WTC11 (cell line): ENCODE data around the gene TRAF3IP1. TPM values are rescaled to one million over a fixed set of nuclear protein-coding genes. Genes with fewer than 3 reads are reported as not detected.
A peak's percentile ranks its signal among the peaks of the same experiment; 100 is the strongest.

Experiments used
- ATAC-seq: fragments of 200-7000 bp; cut with Tn5 transposase; 2 replicates; pipeline ENCODE4 v1.10.0; 2021; ENCODE audit warnings: mild to moderate bottlenecking, moderate library complexity
- CTCF ChIA-PET: fragments of 300-600 bp; sonication (Branson Sonifier 250); formaldehyde crosslinking; loops from one replicate; lab custom pipeline; 2021; ENCODE audit warnings: antibody characterized with exemption; lab: Charles Lee
- POLR2A ChIA-PET: fragments of 350-600 bp; sonication (Branson Sonifier 250); formaldehyde crosslinking; loops from one replicate; lab custom pipeline; 2021; ENCODE audit warnings: antibody characterized with exemption; lab: Charles Lee
- DNase-seq: peaks from one replicate; pipeline ENCODE4 v3.0.0; 2021; ENCODE audit warnings: low spot score
- H3K27ac Mint-ChIP-seq: 2 replicates; pipeline ENCODE4 v1.8.0; 2021; ENCODE audit warnings: mixed read lengths
- H3K27me3 Mint-ChIP-seq: 2 replicates; pipeline ENCODE4 v1.8.0; 2021; ENCODE audit warnings: low read depth, mild to moderate bottlenecking, moderate library complexity, mixed read lengths
- H3K36me3 Mint-ChIP-seq: 2 replicates; pipeline ENCODE4 v1.8.0; 2021; ENCODE audit warnings: mixed read lengths
- H3K4me1 Mint-ChIP-seq: 2 replicates; pipeline ENCODE4 v1.8.0; 2022; ENCODE audit warnings: mixed read lengths
- H3K4me3 Mint-ChIP-seq: 2 replicates; pipeline ENCODE4 v1.8.0; 2021; ENCODE audit warnings: mild to moderate bottlenecking, moderate library complexity, mixed read lengths
- H3K9me3 Mint-ChIP-seq: 2 replicates; pipeline ENCODE4 v1.8.0; 2021; ENCODE audit warnings: mixed read lengths
- FOXK1 ChIP-seq: sonication (generic); formaldehyde crosslinking; IDR thresholded peaks from 2 replicates; pipeline ENCODE4 v1.8.0; 2022; ENCODE audit warnings: mild to moderate bottlenecking, moderate library complexity, missing genetic modification reagents
- GABPB1 ChIP-seq: sonication (generic); formaldehyde crosslinking; IDR thresholded peaks from 2 replicates; pipeline ENCODE4 v1.8.1; 2023; ENCODE audit warnings: mild to moderate bottlenecking, missing genetic modification reagents
- JUN ChIP-seq: sonication (generic); formaldehyde crosslinking; IDR thresholded peaks from 2 replicates; pipeline ENCODE4 v1.8.0; 2023; ENCODE audit warnings: mild to moderate bottlenecking, missing genetic modification reagents
- MXD4 ChIP-seq: fragments of 250-450 bp; sonication (Bioruptor Pico); IDR thresholded peaks from 2 replicates; pipeline ENCODE4 v1.8.0; 2021; ENCODE audit warnings: mild to moderate bottlenecking, moderate library complexity, borderline replicate concordance
- SMAD4 ChIP-seq: sonication (generic); formaldehyde crosslinking; IDR thresholded peaks from 2 replicates; pipeline ENCODE4 v1.8.0; 2022; ENCODE audit warnings: mild to moderate bottlenecking, missing genetic modification reagents
- SOX15 ChIP-seq: fragments of 250-450 bp; sonication (Bioruptor Pico); IDR thresholded peaks from 2 replicates; pipeline ENCODE4 v1.9.0; 2021; ENCODE audit warnings: mild to moderate bottlenecking
- ZBTB21 ChIP-seq: sonication (generic); formaldehyde crosslinking; IDR thresholded peaks from 2 replicates; pipeline ENCODE4 v1.8.1; 2023; ENCODE audit warnings: mild to moderate bottlenecking, missing genetic modification reagents, borderline replicate concordance
- ZNF138 ChIP-seq: sonication (generic); formaldehyde crosslinking; conservative IDR thresholded peaks from 2 replicates; pipeline ENCODE4 v1.8.1; 2022; ENCODE audit warnings: mild to moderate bottlenecking, moderate library complexity, missing genetic modification reagents
- total RNA-seq: library from RNA; stranded (reverse); gene quantifications from 3 replicates; pipeline ENCODE4 v1.2.3, GENCODE V29; 2021
- TF ChIP-seq, protein P1 (sequence below): sonication (generic); formaldehyde crosslinking; IDR thresholded peaks from 2 replicates; pipeline ENCODE4 v1.8.1; 2023; ENCODE audit warnings: mild to moderate bottlenecking, moderate library complexity, missing genetic modification reagents
- TF ChIP-seq, protein P2 (sequence below): fragments of 250-450 bp; sonication (Bioruptor Pico); IDR thresholded peaks from 2 replicates; pipeline ENCODE4 v1.9.0; 2021; ENCODE audit warnings: mild to moderate bottlenecking
- TF ChIP-seq, protein P3 (sequence below): sonication (generic); formaldehyde crosslinking; IDR thresholded peaks from 2 replicates; pipeline ENCODE4 v1.8.1; 2022; ENCODE audit warnings: mild to moderate bottlenecking, moderate library complexity, missing genetic modification reagents
- TF ChIP-seq, protein P4 (sequence below): fragments of 250-450 bp; sonication (Bioruptor Pico); IDR thresholded peaks from 2 replicates; pipeline ENCODE4 v1.8.0; 2021; ENCODE audit warnings: mild to moderate bottlenecking
- TF ChIP-seq, protein P5 (sequence below): sonication (generic); formaldehyde crosslinking; IDR thresholded peaks from 2 replicates; pipeline ENCODE4 v1.8.1; 2022; ENCODE audit warnings: missing genetic modification reagents, borderline replicate concordance
- TF ChIP-seq, protein P6 (sequence below): sonication (generic); formaldehyde crosslinking; IDR thresholded peaks from 2 replicates; pipeline ENCODE4 v1.8.1; 2023; ENCODE audit warnings: mild to moderate bottlenecking, missing genetic modification reagents

The TRAF3IP1 gene
- total RNA-seq, 1 experiment from 2014 or later: 18.7 TPM

DNA sequence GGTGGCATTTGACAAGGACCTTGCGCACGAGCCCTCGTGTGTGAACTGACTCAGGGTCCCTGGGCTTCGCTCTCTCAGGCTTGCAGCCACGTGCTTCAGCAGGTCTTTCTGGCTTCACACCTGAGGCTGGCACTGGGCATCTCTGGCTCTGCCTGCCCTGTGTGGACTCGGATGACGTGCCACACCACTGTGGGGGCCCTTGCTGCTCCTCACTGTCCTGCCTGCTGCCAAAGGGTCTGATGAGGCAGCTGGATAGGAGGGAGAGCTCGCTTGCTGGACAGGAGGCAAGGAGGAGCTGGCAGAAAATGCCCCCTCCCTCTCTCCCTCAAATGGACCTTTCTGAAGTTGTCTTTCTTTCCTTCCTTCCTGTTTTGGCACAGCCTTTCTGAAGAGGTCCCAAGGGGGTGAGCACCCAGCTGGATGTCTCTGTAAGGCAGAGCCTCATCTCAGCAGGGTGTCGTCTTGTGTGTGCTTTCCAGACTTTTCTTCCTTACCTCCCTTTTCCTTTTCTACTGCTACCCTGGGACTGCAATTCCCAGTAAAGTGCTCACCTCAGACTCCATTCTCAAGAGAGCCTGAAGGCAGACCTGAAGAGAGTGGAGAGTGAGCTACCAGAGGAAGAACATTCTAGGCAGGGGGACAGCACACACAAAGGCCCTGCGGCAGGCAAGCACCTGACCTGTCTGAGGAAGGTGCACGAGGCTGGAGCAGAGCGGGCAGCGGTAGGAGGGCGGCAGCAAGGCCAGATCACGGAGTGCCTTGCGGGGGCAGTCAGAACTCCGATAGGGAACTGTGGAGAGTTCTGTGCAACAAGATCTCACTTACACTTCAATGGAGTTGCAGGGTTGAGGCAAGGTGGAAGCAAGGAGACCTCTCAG, 37.2 kb upstream of the TRAF3IP1 start:
- ChIA-PET POLR2A (no interaction called here), CTCF (interaction anchor here (0.6 to 6.9 kb wide), 4 partner anchors 19 to 61 kb away, joined by 3 to 50 read pairs (median 6); no protein-coding TSS in a partner anchor)
- H3K4me1 Mint-ChIP-seq: peaks cover 8% of the 10 kb centered on the region; the same call in 1 of the 2 replicates
- no peaks in the 10 kb centered on the region; the same call in 1 of the 2 replicates for H3K27me3 Mint-ChIP-seq
- no peaks in the 10 kb centered on the region for H3K36me3 Mint-ChIP-seq
- TF ChIP-seq MXD4 (CRISPR knock-in tag) (no peak), ZBTB21 (CRISPR knock-in tag) (no peak), FOXK1 (no peak), ZNF138 (CRISPR knock-in tag) (no peak), JUN (CRISPR knock-in tag) (no peak)
- TF ChIP-seq, protein P1, sequence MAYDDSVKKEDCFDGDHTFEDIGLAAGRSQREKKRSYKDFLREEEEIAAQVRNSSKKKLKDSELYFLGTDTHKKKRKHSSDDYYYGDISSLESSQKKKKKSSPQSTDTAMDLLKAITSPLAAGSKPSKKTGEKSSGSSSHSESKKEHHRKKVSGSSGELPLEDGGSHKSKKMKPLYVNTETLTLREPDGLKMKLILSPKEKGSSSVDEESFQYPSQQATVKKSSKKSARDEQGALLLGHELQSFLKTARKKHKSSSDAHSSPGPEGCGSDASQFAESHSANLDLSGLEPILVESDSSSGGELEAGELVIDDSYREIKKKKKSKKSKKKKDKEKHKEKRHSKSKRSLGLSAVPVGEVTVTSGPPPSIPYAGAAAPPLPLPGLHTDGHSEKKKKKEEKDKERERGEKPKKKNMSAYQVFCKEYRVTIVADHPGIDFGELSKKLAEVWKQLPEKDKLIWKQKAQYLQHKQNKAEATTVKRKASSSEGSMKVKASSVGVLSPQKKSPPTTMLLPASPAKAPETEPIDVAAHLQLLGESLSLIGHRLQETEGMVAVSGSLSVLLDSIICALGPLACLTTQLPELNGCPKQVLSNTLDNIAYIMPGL: no peak
- TF ChIP-seq, protein P2, sequence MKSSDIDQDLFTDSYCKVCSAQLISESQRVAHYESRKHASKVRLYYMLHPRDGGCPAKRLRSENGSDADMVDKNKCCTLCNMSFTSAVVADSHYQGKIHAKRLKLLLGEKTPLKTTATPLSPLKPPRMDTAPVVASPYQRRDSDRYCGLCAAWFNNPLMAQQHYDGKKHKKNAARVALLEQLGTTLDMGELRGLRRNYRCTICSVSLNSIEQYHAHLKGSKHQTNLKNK: no peak
- TF ChIP-seq, protein P3, sequence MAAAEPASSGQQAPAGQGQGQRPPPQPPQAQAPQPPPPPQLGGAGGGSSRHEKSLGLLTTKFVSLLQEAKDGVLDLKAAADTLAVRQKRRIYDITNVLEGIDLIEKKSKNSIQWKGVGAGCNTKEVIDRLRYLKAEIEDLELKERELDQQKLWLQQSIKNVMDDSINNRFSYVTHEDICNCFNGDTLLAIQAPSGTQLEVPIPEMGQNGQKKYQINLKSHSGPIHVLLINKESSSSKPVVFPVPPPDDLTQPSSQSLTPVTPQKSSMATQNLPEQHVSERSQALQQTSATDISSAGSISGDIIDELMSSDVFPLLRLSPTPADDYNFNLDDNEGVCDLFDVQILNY (CRISPR knock-in tag): no peak
- TF ChIP-seq, all 79 proteins: peak for 0
- H3K9me3 Mint-ChIP-seq: no peaks in the 10 kb centered on the region
- H3K27ac Mint-ChIP-seq: no peak overlapping the region; the same call in 1 of the 2 replicates
- no peak overlapping the region for H3K4me3 Mint-ChIP-seq
- ATAC-seq (no peak), DNase-seq (no peak)

DNA sequence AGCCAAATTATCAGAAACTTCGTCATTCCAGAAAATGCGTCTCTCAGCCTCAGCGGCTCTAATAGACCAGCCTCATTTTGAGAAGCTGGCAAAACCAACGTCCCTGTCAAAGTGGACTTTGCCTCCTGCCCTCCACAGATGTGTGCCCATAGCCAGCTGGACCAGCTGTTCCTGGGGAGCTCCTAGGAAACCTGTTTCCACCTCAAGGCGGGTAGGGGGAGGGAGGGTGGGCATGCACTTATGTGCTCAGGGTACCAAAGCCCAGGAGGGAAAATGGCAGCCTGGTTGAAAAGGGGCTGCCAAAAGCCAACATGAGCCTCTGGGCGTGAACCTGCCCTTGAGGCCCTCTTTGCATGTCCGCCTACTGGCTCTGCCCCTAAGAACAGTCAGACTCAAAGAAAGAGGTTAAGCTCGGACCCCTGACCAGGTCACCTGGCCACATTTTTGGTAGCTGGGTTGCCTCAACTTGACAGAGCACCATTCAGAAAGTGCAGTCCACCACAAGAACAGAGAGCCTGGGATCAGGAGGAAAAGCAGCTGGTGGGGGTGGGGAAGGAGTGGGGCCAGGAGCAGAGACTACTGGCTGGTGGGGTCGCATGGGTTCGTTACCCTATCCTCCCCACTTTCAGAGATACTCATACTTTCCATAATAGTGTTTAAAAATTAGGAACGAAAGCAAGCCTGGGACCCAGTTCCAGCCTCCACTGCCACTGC, 35.4 kb upstream of the TRAF3IP1 start:
- Mint-ChIP-seq H3K36me3 (no peaks in the 10 kb centered on the region), H3K4me1 (peaks cover 15% of the 10 kb centered on the region), H3K27me3 (peaks cover 2% of the 10 kb centered on the region; the same call in 1 of the 2 replicates)
- TF ChIP-seq, protein P4, sequence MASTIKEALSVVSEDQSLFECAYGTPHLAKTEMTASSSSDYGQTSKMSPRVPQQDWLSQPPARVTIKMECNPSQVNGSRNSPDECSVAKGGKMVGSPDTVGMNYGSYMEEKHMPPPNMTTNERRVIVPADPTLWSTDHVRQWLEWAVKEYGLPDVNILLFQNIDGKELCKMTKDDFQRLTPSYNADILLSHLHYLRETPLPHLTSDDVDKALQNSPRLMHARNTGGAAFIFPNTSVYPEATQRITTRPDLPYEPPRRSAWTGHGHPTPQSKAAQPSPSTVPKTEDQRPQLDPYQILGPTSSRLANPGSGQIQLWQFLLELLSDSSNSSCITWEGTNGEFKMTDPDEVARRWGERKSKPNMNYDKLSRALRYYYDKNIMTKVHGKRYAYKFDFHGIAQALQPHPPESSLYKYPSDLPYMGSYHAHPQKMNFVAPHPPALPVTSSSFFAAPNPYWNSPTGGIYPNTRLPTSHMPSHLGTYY (CRISPR knock-in tag): no peak
- TF ChIP-seq SOX15 (no peak), SMAD4 (CRISPR knock-in tag) (no peak)
- TF ChIP-seq, protein P5, sequence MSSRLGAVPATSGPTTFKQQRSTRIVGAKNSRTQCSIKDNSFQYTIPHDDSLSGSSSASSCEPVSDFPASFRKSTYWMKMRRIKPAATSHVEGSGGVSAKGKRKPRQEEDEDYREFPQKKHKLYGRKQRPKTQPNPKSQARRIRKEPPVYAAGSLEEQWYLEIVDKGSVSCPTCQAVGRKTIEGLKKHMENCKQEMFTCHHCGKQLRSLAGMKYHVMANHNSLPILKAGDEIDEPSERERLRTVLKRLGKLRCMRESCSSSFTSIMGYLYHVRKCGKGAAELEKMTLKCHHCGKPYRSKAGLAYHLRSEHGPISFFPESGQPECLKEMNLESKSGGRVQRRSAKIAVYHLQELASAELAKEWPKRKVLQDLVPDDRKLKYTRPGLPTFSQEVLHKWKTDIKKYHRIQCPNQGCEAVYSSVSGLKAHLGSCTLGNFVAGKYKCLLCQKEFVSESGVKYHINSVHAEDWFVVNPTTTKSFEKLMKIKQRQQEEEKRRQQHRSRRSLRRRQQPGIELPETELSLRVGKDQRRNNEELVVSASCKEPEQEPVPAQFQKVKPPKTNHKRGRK (CRISPR knock-in tag): no peak
- TF ChIP-seq, all 79 proteins: peak for 0
- Mint-ChIP-seq H3K27ac (no peak overlapping the region), H3K9me3 (no peaks in the 10 kb centered on the region), H3K4me3 (no peak overlapping the region)
- ChIA-PET POLR2A (interaction anchor here (0.6 kb wide), 1 partner anchor 15 kb away, joined by 4 read pairs; no protein-coding TSS in a partner anchor), CTCF (interaction anchor here (0.5 to 6.9 kb wide), 2 partner anchors 21 to 95 kb away, joined by 3 to 50 read pairs; no protein-coding TSS in a partner anchor)
- no peak for ATAC-seq
- no peak for DNase-seq

DNA sequence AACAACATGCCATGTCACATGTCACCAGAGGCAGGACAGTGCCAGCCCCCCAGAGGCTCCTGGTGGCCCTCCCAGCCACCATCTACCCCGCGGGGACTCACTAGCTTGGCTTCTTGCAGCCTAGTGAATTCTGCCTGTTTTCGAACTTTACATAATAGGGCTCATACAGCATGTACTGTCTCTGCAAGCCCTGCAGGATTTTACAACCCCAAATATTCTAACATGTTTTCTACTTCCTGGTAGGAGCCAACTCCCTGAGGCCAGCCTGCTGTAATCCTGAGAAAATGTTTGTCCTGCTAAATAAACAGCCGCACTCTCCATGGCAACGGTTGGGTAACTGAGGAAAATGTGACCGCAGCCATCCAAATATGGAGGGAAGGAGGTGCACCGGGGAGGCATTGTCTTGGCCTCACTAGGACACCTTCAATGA, 34.6 kb upstream of the TRAF3IP1 start:
- ATAC-seq: no peak
- ChIA-PET CTCF (interaction anchor here (1.0 to 6.9 kb wide), 2 partner anchors 8 to 21 kb away, joined by 5 to 50 read pairs; no protein-coding TSS in a partner anchor), POLR2A (no interaction called here)
- Mint-ChIP-seq H3K27ac (no peak overlapping the region), H3K27me3 (peaks cover 4% of the 10 kb centered on the region; the same call in 1 of the 2 replicates), H3K36me3 (no peaks in the 10 kb centered on the region), H3K9me3 (no peaks in the 10 kb centered on the region), H3K4me1 (peaks cover 22% of the 10 kb centered on the region), H3K4me3 (no peak overlapping the region)
- DNase-seq: no peak
- TF ChIP-seq, protein P6, sequence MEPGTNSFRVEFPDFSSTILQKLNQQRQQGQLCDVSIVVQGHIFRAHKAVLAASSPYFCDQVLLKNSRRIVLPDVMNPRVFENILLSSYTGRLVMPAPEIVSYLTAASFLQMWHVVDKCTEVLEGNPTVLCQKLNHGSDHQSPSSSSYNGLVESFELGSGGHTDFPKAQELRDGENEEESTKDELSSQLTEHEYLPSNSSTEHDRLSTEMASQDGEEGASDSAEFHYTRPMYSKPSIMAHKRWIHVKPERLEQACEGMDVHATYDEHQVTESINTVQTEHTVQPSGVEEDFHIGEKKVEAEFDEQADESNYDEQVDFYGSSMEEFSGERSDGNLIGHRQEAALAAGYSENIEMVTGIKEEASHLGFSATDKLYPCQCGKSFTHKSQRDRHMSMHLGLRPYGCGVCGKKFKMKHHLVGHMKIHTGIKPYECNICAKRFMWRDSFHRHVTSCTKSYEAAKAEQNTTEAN (CRISPR knock-in tag): no peak
- peak; percentile 94 for TF ChIP-seq GABPB1 (CRISPR knock-in tag)
